HL-60/S4 treated with phorbol 12-myristate 13-acetate at 8.2 ng/mL for 4 days and 3 days (cell line): Measurements from ENCODE around the gene SYCP3.
"Not testable (repeated sequence)": the region's sequence is repeated elsewhere in the genome, so short reads cannot be mapped to it uniquely, and the experiment has no call there.

Experiments used
- in situ Hi-C: fragments of 300-500 bp; cut with MboI; formaldehyde crosslinking; loops from 2 replicates; pipeline ENCODE4 v1.15.0; 2022; ENCODE audit warnings: low sequenced_read_pairs

The SYCP3 gene

DNA sequence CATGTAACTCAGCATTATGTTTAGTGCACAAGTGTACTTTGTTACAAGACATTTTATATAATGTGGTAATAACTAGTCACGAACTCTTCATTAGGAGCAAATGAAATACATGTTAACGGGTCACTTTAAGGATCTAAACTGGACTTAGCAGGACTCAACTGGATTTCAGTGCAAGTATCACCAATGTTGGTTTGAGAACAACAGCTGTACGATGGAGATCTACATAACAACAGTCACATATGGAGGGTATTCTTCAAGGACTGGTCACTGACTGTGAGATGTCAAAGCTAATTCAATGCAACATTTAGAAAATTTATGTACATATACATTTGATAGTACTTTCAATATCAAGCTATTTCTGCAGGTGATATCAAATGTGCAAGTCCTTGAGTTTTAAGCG, 22.5 kb upstream of the SYCP3 start:
- in situ Hi-C loops: no loop called here

- in situ Hi-C loops: no loop called here
Observed at GRCh38 chr12:101761350-101761749, 22.1 kb upstream of the SYCP3 start.

DNA sequence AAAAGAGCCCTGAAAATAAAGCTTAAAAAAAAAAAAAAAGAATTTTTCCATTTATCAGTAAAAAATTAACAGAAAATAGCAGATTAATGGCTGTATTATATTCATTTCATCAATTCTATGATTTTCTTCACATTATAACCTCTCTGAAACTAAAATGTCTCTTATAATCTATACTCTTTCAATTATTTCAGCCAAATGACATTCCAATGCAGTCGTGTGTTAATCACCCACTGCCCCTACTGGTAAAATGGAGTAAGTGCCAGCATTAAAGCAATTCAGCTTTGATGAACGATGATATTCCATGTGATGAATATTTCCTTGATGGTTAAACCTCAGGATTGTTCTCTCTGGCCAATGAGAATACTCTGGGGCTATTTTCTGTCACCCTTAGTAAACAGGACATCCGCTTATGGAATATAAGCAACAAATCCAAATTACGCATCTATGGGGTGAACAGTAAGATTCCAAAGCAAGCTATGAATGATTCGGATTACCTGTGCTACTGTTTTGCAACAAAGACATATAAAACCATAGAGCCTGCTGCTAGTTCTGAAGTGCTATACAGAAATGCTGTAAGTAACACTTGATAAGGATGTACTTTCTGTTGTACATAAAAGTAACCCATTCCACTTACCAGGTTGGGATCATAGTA, 20.3 kb upstream of the SYCP3 start:
- in situ Hi-C loops: no loop called here

DNA sequence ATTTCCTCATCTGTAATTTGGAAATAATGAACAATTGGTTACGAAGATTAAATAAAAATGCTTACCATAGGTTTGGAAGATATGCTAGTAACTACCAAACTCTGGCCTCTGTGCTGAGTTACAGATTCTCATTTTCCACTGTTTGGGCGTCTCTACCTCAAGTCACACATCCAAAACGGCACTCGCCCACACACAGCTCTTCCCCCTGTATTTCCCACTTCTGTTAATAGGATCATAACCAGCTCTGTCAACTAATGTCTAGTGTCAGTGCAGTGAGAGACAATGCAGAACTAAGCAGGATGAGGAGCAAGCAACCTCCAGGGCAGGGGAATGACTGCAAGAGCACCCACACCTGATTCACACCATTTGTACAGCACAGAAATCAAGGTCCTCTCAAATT, 10.9 kb upstream of the SYCP3 start:
- in situ Hi-C loops: no loop called here

- in situ Hi-C loops: no loop called here
Observed at GRCh38 chr12:101749657-101750056, 10.4 kb upstream of the SYCP3 start.

GRCh38 chr12:101748907-101749306, 9.6 kb upstream of the SYCP3 start:
- in situ Hi-C loops: no loop called here

- in situ Hi-C loops: no loop called here
Observed at GRCh38 chr12:101747697-101748096, 8.4 kb upstream of the SYCP3 start.

GRCh38 chr12:101746661-101747060, 7.4 kb upstream of the SYCP3 start:
- in situ Hi-C loops: no loop called here

DNA sequence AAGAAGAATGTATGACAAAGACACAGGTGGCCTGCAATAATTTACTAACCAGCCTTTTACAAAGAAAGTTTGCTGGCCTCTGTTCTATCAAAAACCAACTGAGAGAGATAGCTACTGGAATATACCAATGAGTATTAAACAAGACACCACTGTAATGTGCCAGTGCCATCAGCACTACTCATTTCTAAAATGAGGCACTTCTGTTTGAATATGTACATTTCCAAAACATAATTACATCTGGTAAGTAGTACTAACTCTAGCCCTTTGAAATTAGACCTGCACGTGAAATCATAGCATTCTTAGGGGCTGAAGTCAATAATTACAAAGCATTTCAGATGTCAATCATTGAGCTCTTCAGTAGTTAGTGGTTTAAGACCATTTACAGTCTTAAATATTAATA, 6.9 kb upstream of the SYCP3 start:
- in situ Hi-C loops: no loop called here

DNA sequence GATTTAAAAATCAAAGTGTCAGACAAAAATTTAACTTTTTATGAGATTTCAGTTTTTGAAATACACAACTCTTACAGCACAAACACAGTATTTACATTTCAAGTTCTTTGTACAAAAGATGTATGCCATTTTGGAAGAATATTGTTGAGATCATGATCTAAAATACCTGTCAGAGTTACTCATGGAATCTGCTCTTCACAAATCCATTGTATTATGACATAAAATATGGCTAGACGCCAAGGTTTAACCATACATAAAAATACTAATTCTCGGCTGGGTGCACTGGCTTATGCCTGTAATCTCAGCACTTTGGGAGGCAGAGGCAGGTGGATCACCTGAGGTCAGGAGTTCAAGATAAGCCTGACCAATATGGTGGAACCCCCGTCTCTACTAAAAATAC, 6.2 kb upstream of the SYCP3 start:
- in situ Hi-C loops: no loop called here

DNA sequence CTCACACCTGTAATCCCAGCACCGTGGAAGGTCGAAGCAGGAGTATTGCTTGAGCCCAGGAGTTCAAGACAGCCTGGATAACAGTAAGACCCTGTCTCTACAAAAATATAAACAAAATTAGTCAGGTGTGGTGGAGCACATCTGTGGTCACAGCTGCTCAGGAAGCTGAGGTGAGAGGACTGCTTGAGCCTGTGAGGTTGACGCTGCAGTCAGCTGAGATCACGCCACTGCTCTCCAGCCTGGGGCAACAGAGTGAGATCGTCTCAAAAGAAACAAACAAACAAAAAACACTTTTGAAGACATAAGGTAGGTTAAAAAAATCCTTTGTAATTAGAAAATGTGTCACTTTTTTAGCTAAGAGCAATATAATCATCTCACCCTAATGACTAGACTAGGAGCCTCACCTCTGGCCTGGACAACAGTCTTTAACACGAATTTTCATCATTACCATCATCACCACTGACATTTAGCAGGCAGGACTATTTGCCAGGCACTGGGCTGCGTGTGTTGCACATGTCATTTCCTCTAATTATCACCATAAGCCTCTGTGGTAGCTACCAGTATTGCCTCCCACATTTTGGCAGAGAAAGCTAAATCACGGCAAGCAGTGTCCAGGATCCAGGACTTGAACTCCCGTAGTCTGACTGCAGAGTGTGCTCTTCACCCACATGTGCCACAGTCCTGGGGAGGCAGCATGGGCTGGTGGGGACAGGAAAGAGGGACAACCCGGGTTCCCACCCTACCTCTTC, 4.6 kb upstream of the SYCP3 start:
- in situ Hi-C loops: no loop called here

DNA sequence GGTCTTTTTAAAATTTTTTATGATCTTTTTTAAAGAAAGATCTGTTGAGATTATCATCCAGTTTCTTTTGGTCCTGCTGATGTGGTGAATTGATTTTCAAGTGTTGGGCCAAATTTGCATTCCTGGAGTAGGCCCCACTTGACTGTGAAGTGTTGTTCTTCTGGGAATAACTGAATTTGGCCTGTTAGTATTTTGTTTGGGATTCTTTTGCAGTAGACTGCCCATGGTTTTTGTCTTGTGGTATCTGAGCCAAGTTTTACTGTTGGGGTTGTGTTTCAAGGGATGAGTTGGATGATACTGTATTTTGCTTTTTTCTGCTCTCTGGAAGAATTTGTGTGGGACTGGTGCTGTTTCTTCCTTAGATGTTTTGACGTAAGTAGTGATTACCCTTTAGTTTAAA, 4.0 kb upstream of the SYCP3 start:
- in situ Hi-C loops: no loop called here

DNA sequence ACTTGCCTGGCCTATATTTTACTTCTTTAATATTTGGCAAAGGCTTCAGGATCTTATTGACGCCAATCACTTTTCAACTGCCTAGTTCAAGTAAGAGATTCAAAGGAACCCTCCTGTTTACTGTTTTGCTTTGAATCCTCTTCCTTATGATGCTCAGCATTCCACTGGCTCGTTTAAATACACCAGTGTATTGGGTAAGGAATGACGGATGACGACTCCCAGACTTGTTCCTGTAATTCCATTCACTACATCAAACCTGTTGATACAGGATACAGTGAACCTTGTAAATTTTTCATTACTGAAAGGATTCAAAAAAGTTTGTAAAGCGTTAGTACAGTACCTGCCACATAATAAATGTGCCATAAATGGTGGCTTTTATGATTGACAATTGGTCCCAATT, 1.7 kb upstream of the SYCP3 start:
- in situ Hi-C loops: no loop called here

DNA sequence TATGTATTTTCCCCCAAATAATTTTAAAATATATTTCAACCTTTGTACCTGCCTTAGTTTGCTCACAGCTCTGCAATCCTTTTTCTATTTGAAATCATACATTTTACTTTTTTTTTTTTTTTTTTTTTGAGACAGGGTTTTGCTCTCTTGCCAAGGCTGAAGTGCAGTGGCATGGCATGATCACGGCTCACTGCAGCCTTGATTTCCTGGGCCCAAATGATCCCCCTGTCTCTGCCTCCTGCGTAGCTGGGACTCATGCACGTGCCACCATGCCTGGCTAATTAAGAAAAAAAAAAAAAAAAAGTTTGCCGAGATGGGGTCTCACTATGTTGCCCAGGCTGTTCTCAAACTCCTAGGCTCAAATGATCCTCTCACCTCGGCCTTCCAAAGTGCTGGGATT, 1.3 kb upstream of the SYCP3 start:
- in situ Hi-C loops: no loop called here

DNA sequence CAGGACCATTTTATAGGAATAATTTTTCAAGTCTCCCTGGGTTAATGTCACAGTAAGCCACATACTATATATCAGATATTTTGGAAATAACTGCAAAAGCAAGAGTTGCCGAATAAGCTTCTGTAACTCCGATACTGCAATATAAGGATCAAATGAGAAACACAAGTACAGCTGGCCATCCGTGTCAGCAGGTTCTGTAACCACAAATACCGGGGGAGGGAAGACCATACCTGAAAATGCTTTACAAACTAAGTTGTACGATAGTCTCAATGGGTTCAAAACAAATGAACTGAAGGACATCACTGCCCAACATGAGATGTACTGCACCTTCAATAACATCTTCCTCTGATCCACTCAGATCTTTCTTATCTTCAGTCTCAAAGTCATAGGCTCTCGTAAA, 1.8 kb downstream of the SYCP3 start:
- in situ Hi-C loops: no loop called here

GRCh38 chr12:101734482-101734881, 4.8 kb downstream of the SYCP3 start:
- in situ Hi-C loops: not testable (repeated sequence)

GRCh38 chr12:101733166-101733565, 6.1 kb downstream of the SYCP3 start:
- in situ Hi-C loops: no loop called here

DNA sequence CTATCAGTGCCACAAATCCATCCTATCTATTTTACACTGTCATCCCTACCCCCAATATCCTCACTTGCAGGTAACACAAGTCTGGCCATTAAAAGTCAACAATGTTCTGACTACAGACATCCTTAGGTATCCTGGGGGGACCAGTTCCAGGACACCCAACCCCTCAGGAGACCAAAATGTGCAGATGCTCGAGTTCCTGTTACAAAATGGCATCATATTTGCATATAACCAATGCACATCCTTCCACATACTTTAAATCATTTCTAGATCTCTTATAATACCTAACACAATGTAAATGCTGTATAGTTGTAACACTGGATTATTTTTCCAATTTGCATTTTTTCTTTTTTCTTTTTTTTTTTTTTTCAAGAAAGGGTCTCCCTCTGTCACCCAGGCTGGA, 6.9 kb downstream of the SYCP3 start:
- in situ Hi-C loops: no loop called here

DNA sequence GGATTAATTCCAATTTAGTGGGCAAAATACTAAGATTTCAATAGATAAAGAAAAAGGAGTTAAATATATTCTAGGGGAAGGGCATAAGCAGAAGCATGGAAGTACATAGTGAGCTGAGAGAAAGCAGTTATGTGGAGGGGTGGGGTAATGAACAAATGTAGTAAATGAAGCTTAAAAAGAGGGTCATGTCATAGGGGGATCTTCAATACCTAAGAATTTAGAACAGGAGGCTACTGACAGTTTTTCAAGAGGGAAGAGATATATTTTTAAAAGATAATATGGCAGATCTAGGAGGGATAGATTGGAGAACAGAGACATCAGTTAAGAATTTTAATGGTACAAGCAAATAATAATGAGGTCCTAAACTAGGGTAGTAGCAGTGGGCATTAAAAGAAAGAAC, 9.4 kb downstream of the SYCP3 start:
- in situ Hi-C loops: no loop called here

DNA sequence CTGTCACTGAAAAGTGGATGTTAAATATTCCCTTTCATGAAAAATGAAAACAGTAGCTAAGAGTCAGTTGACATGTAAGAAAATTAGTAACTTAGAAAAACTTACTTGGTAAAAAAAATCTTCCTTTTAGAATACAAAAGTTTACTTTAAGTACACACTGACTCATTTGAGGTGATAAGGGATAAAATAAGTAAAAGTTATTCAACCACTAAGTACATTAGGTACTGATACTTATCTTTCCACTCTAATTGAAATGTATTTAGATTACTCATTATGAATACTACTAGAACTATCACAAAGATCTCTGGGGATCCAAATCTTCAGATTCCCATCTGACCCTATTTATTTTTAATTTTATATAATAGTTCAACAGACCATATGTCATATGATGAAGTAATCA, 12.2 kb downstream of the SYCP3 start:
- in situ Hi-C loops: no loop called here

DNA sequence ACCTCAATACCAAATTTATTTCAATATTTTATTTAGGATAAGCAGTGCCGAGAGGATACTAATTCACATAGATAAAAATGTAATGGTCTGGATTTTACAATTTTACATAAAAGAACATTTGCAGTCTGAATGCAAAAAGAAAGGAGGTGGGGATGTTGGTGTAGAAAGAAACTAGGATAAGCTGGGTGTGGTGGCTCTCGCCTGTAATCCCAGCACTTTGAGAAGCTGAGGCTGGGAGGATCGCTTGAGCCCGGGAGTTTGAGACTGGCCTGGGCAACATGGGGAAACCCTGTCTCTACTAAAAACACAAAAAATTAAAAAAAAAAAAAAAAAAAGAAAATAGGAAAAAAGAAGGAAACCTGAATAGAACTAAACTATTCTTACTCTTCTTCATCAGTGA, 16.9 kb downstream of the SYCP3 start:
- in situ Hi-C loops: no loop called here

DNA sequence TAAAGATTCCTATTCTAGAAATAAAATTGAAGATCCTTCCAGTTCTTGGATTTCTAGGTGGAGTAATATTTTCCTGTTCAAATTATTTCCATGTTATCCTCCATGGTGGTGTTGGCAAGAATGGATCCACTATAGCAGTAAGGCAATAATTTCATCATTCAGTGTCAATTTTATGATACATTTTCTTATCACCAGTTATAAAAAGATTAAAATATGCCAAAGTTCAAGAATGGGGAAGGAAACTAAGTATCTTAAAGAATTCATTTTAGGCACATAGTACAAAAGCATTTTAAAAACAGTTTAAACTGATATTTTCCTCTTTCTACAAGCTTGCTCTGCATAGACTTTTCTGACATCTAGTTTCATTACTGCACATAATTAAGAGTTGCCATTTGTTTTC, 19.1 kb downstream of the SYCP3 start:
- in situ Hi-C loops: no loop called here

DNA sequence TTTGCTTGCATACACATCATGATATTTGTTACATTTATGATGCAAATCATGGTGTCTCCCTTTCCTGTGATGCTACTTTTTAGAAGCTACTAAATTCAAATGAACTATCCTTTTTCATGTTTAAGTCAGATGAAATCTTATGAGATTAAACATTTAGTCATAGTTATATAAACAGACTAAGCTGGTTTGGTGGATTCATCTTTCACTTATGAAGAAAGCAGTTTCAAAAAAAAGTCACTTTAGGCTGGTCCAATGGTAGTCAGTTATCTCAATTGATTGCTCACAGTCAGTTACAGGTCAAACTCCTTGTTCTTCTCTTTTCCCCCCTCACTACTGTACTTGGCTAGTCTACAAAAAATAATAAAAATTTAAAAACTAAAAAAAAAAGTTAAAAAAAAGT, 19.7 kb downstream of the SYCP3 start:
- in situ Hi-C loops: no loop called here
